A549 (cell line): Measurements from ENCODE around the gene SERPINE3.

Source experiments
- MYC ChIP-seq: IDR thresholded peaks from 2 replicates; pipeline ENCODE4 v1.6.1; 2012; ENCODE audit warnings: mild to moderate bottlenecking, inconsistent platforms, low read length, improper control_type of control experiment, borderline replicate concordance
- POLR2A ChIP-seq: IDR thresholded peaks from 2 replicates; pipeline ENCODE4 v1.6.1; 2012; ENCODE audit warnings: mild to moderate bottlenecking, low read length
- USF2 ChIP-seq: fragments of 450-650 bp; IDR thresholded peaks from 2 replicates; pipeline ENCODE4 v1.6.1; 2014; ENCODE audit warnings: antibody characterized with exemption
- TF ChIP-seq, protein P1 (sequence below): fragments of >200 bp; sonication (Bioruptor Twin); formaldehyde crosslinking; IDR thresholded peaks from 3 replicates; pipeline ENCODE4 v1.5.1; 2016

- TF ChIP-seq, protein P1, sequence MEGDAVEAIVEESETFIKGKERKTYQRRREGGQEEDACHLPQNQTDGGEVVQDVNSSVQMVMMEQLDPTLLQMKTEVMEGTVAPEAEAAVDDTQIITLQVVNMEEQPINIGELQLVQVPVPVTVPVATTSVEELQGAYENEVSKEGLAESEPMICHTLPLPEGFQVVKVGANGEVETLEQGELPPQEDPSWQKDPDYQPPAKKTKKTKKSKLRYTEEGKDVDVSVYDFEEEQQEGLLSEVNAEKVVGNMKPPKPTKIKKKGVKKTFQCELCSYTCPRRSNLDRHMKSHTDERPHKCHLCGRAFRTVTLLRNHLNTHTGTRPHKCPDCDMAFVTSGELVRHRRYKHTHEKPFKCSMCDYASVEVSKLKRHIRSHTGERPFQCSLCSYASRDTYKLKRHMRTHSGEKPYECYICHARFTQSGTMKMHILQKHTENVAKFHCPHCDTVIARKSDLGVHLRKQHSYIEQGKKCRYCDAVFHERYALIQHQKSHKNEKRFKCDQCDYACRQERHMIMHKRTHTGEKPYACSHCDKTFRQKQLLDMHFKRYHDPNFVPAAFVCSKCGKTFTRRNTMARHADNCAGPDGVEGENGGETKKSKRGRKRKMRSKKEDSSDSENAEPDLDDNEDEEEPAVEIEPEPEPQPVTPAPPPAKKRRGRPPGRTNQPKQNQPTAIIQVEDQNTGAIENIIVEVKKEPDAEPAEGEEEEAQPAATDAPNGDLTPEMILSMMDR: no peak
- TF ChIP-seq POLR2A: no peak
- no peak for TF ChIP-seq USF2
- no peak for TF ChIP-seq MYC
These were observed 8.1 kb upstream of the SERPINE3 start for GRCh38 chr13:51331354-51331861.
